NK-92 (cell line): ENCODE data around the gene LTBP2.

ENCODE experiments used
- DNase-seq: peaks from one replicate; lab custom pipeline; 2025; ENCODE audit not compliant: unreplicated experiment; lab: John Stamatoyannopoulos, UW

Gene LTBP2

DNA sequence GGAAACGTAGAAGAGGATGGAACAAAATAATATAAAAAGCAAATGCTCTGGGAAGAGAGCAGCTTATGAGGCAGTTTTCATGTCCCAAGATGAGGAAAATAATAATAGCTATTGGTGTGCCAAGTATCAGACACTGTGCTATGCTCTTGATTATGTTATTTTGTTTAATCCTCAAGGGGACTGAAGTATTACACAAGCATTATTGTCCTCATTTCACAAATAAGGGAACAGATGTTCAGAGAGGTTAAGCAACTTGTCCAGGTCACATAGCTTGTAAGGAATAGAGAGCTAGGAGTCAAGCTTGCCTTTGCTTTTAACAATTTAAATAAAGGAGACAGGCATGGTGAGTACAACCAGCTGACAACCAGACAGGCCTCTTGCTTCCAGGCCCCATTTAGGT lies 26.9 kb upstream of the LTBP2 start:
- no peak for DNase-seq

DNA sequence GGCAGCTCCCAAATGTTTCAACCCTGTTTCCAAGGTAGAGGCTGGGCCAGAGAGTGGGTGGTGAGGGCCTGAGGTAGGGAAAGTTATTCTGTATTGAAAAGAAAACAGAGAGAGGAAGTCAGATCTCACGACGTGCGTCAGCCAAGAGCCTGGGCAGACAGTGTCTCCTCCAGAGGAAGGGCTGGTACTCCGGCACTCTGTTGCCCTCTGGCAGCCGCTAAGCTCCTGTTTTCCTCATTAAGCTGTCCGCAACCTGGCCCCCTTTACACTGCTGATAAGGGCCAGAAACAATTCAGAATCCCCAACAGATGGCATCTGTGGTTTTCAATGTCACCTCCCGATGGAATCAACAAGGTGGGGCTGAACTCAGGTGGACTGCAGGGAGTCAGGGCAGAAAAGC lies 26.0 kb upstream of the LTBP2 start:
- no peak for DNase-seq

DNA sequence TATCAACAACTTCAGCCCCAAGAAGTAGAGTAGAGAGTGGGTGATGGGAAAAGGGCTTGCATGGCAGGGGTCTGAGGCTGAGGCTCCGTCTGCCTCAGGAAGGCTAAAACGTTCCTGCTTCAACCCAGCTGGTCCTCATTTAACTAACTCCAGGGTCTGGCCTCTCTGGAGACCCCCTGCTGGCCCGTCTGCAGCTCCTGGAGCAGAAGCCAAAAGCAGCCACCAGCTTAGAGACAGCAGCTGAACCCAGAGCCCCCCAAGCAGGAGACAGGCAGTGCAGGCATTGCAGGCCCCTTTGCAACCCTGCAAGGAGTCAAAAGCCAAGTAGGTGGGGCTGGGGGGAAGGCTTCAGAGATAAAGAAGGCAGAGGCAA lies 25.1 kb upstream of the LTBP2 start:
- DNase-seq, result no peak

DNA sequence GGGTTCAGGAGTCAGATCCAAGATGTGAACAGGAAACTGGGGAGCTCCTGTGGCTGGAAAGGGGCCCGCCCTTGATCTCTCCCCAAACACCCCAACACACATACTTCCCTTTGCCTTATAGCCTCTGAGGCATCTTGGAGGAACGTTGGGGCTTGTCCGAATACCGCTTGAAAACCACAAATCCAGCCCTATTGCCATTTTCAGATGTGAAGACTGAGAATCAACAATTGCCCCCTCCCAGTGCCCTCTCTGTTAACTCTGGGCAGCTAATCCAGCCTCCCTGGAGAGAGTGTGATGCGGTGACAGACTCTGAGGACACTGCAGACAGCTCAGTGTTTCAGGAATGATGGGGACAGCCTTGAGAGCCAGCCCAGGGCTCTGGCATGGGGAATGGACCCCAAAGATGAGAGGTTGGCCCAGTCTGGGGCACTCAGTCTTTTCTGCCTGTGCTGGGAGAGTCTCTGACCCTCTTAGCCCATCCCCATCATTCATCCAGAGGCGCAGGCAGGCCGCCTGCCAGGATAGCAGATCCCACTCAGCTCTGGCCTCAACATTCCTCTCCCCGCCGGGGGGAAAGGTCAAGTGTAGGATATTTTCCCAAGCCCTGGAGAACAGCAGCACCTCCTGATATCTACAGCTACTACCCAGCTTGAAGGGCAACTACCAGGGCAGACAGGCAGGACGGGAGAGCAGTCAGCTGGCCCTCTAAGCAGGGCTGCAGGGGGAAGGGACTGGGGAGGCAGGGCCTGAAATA lies 24.6 kb upstream of the LTBP2 start:
- DNase-seq, result no peak

DNA sequence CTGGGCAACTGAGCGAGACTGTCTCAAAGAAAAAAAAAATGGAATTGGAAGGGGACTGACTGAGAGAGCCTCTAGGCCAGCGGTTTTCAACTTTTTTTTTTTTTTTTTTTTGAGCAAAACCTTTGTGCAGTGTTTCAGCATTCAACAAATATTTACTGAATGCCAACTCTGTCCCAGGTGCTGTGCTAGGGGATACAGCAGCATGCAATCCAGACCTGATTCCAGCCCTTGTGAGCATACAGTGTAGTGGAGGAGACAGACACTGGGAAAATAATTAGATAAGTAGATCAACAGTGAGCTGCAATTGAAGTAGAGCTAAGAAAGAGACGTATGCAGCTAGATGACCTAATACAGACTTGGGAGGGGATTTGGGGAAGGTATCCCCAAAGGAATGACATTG lies 23.8 kb upstream of the LTBP2 start:
- DNase-seq, result no peak

DNA sequence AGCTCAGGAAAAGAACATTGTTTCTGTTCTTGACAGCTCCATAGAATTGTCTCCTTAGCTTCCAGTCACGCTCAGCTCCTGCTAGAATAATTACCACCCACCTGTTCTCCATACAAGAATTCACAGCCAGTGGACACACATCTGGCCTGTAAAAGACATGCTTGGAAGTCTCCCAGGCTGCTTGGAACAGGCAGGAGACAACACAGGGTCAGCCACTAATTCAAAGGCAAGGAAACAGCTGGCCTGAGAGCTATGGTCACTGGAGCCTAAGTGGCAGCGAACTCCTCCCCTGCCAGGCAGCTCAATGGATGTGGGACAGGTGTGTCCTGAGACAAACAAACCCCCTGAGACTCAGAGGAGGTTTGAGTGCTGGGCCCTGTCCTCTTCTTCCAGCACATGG lies 22.9 kb upstream of the LTBP2 start:
- DNase-seq, result no peak

DNA sequence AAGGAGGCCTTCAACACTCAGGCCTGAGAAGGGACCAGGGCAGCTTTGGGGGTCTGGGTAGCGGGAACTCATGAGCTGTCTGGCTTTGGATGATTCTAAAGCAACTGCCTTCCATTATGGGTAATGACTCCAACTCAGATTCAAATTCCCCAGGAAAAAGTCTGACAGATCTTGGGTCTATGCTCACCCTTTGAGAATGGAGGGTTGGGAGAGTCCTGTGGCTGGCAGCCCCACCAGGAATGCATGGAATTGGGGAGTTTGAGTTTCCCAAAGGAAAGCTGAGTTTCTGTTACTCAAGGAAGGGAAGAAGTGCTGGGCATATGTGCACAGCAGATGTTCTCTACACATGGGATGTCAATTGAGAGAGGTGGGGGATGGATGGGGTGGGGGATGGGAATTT lies 22.4 kb upstream of the LTBP2 start:
- DNase-seq, result no peak

DNA sequence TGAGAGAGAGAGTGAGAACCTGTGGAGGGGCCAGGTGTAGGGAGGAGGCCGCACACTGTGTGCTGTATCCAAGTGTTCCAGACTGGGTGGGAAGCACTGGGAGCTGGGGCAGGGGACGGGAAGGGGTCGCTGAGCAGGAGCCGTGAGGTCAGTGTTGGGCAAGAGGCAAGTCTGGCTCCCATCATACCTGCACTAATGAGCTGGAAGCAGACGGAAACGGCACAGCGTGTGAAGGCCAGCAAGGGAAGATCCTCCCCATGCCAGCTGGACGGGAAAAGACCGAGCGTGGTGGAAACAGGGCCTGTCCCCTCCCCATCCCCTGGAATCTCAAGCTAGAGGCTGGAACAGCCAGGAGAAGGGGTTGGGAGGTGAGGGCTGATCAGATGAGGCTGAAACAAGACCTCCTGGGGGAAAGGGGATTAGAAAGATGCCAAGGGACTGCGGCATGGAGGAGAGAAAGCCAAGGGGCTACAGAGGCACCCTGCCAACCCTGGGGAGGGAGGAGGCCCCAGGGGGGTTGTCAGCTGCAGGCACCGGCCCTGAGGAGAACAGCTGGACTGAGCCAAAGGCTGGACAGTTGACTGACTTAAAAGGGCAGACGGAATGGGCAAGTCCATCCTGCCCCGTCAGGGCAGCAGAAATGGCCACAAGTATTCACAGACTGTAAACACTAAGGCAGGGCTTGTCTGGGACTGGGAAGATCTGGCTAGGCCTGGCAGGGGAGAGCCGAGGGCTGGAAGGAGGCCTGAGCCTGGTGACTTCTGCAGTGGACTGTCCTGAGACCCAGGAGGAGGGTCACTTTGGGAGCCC lies 19.0 kb upstream of the LTBP2 start:
- no peak for DNase-seq

DNA sequence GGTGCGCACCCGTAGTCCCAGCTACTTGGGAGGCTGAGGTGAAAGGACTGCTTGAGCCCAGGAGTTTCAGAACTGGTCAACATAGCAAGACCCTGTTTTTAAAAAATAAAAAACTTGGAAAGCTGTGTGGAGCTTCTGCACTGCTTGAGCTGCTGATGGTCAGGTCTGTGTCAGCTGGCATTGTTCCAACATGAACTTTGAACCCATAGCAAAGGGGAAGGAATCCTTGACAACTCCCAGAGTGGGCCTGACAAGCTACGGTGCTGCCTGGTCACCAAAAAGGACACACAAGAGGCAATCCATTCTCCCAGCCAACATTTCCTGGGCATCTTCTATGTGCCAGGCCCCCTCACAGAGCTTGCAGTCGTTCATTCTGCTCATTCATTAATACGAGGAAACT lies 16.4 kb upstream of the LTBP2 start:
- DNase-seq, result no peak

DNA sequence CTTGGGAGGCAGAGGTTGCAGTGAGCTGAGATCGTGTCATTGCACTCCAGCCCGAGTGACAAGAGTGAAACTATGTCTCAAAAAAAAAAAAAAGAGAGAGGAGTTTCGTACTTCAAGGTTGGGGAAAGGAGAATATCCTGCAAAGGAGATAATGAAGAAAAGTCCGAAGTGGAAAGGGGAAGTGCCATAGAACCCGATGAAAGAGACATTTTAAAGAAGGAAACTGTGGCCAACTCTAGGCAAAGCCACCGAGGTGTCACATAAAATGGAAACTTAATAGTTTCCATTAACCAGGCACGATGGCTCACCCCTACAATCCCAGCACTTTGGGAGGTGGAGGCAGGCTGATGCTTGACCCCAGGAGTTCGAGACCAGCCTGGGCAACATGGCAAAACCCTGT lies 15.0 kb upstream of the LTBP2 start:
- no peak for DNase-seq

DNA sequence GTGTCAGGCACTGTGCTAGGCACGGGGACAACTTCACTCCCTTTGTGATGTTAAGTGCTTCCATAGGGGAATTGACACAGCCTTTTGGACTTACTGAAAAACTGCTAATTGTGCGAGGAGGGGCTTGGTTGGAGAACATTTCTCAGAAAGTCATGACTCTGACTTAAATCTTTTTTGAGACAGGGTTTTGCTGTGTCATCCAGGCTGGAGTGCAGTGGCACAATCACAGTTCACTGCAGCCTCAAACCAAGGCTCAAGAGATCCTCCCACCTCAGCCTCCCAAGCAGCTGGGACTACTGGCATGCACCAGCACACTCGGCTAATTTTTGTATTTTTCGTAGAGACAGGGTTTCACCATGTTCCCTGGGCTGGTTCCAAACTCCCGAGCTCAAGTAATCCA lies 10.2 kb upstream of the LTBP2 start:
- DNase-seq, result no peak

DNA sequence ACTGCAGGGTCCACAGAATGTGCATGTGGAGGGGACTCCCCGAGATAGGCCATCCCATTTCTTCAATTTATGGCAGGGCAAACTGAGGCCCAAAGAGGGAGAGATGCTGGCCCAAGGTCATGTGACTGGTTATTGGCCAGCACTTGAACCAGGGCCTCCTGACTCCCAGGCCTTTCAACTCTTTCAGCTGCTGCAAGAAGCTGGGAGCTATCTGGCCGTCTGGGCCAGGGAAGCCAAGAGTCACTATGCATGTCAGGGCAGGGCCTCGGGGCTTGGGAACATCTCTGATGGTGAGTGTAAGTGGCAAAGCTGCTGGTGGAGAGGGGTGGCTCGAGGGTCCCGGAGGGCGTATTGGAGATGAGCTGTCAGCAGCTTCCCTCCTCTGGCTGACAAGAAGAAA lies 9.5 kb upstream of the LTBP2 start:
- no peak for DNase-seq

DNA sequence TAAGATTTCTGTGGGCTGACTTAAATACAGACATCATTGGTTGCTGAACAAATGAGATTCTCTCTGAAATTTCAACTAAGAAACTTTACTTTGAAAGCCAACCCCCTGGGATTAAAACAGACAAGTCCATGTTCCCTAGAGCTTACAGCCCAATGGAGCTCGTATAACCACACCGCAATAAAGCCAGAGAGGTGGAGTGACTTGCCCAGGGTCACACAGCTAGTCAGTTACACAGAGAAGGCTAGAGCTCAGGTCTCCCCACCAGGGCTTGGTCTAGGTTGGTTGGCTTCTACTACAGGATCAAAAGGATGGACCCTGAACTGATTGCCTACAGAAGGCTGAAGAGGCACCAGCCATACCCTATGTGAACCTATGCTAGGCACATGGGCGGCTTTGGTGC lies 8.9 kb upstream of the LTBP2 start:
- no peak for DNase-seq

DNA sequence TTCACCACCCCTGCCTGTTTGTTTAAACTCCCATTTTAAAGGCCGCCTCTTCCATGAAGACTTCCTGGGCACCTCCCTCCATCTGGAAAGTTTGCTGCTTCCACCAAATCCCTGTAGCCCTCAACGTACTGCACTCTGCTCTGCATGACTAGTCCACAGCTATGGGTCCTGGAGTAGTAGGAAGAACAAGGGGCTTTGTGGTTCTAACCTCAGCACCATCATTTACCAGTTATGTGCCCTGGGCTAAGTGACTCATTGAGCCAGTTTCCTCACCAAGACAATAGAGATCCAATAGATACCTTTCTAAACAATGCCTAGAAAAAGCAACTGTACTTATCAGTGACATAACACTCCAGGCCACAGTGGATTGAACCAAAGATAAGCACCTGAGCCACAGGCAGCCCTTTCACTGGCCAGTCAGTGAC lies 8.5 kb upstream of the LTBP2 start:
- no peak for DNase-seq

DNA sequence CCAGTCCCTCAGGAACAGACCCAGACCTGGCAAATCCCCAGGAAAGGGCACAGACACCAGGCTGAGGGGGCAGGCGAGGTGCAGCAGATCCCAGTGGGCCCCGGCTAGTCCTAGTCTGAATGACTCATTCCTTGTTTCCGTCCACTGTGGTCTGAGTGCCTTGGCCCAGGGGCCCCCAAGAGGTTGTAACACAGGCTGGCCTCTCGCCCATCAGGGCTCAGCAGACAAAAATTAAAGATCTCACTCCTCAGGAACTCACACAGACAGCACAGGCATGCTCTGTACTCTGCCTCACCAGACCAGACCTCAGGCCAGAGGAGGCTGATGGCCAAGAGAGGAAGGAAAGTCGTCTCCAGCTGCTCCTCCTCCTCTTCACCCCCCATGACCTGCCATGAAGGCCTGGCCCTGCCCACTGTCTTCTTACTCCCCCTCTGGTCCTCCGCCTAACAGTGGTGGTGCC lies 7.7 kb upstream of the LTBP2 start:
- no peak for DNase-seq

DNA sequence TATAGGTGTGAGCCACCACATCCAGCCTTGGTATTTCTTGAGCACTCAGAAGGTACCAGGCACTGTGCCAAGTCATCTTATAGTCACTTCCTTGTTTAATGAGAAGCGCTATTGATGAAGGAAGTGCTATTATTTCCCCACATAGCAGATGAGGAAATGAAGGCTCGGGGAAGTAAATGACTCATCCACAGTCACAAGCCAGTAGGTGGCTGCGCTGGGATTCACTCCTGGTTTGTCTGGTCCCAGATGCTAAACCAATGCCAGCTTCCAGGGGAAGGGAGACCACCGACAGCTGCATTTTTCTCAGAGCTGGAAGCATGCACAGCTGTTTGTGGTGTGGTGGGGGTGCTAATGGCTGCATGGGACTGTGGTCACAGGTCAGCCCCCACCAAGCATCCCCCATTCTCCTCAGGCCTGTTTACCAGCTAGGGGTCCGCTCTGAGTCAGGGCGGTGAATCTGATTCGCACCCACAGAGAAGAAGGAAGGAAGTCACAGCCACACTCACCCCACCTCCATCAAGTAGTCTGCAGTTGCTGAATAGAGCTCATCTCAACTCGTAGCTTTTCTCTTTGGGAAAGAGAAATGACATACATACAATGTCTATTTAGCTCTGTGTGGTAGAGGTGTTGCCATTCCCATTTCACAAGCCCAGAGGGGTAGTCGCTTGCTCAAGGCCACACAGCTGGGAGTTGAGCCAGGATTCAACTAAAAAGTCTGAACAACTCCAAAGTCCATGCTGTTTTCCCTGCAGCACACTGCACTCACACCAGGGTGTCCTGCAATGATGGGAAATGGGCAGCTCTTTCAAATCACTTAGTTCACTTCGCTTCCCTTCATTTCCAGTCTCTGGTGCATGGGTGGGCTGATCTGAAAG lies 6.3 kb upstream of the LTBP2 start:
- DNase-seq, result no peak

DNA sequence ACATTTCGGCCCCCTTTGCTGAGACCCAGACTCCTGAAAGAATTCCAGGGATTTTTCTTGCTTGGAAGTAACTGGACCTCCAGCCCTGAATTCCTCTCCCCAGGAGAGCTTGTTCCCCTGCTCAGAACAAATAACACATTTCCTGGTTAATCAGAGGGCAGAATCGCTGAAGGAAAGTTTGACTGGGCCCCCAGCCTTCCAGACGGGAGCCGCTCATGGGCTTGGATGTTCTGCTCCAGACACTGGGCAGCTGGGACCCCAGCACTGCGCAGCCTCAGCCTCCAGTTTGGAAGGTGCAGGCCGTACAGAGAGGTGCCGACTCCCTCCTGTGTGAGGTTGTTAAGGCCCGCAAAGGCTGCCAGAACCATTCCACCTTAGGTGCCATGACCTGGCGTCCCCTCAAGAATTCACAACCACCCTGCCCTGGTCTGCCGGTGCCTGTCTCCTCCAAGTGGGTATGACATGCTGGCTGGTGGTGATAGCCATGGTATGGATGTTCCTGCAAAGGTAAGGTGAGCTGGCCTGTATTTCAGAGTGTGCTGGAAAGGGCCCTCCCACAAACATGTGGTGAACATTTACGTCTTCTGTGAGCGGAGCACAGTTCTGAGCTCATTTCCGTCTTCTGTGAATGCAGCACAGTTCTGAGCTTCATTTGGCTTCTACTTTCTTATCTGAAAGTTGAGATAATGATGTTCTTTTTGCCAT lies 5.1 kb upstream of the LTBP2 start:
- DNase-seq, result no peak

DNA sequence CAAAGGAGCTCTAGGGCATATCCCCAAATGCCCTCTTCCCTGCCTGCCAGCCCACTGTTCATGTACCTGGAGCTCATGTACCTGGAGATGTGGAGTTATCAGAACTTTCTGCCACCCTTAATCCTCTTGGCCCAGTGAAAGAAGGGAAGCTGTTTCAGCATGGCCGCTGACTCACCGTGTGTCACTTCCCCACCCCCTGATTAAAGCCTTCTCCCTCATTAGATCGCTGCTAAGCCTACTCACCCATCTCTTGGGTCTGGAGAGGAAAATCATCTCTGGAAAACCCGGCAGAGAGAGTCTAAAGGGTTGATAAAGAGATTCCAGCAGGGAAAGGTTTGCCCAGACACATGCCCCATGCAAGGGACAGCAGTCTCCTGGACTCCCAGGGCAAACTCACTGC lies 4.5 kb upstream of the LTBP2 start:
- DNase-seq, result no peak

DNA sequence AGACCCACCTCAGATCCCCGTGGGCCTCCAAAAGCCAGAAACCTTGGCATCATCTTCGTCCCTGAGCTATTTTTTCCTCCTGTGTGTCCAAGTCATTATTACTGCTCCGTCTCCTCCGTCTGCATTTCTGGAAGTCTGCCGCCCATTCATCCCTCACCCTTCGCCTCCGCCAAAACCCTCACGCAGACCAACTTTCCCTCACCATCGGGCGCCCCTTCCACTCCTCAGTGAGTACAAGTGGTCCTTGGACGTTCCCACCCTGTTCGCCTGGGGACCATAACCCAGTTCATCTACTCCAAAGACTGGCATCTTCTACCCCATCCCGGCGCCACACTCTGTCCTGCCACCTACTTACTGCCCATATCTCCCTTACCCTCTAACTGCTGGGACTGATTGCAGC lies 3.7 kb upstream of the LTBP2 start:
- no peak for DNase-seq

DNA sequence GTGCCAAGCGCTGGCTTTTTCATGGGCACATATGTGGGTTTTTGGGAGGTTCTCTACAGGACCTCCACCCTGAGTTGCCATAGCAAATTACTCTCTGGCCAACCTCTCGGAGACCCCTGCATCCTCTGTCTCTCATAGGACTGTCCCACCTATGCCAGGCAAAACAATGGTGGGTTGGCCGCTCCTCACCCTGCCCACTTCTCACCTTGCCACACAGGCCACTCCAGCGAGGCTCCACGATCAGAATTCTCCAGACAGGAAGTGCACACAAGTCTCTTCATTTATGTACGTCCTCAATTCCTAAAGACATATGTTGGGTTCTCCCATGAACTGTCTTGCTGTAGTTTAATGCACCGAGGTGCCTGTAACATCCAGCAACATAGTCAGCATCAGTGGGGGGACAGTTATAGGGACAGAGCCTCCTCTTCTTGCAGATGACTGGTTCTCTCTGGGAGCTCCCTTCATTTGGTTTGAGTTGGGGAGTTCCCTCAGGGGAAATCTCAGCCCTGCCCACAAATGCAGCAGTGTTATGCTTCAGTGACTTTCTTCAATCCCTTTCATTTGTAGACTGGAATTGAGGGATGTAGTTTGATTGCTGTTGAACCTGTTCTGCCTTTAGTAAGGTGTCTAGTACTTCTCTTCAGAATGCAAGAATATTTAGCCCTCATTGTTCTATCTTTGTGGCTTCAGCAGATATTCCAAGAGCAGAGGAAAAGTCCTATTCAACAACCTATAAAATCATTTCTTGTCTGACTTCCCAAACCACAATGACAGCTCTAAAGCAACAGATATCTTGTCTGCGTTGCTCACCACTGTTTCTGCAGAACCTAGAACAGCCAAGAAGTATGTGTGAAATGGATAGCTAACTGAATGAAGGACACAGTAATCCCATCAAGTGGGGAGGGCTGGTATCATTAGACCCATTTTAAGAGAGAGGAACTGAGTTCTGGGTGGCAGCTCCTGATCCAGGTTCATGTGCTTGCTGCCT lies 2.8 kb upstream of the LTBP2 start:
- DNase-seq, result no peak
